HCT116 (cell line): ENCODE results near the gene REXO5. TPM values are rescaled to one million over a fixed set of nuclear protein-coding genes. Genes with fewer than 3 reads are reported as not detected.

Source experiments
- ATAC-seq: fragments of 200-7000 bp; cut with Tn5 transposase; 2 replicates; pipeline ENCODE4 v1.9.1; 2020; ENCODE audit warnings: mild to moderate bottlenecking, moderate library complexity
- BruUV-seq: library from RNA; stranded (reverse); fragments of 400-500 nt; replicated peaks from 2 replicates; lab custom pipeline; 2021; lab: Mats Ljungman, UMichigan
- CTCF ChIA-PET: fragments of 300-600 bp; sonication (Branson Sonifier 250); formaldehyde crosslinking; loops from one replicate; lab custom pipeline; 2021; ENCODE audit warnings: antibody characterized with exemption; lab: Charles Lee
- POLR2A ChIA-PET: fragments of 300-600, 350-600 bp; sonication (Branson Sonifier 250); formaldehyde crosslinking; loops from one replicate; lab custom pipeline; 2021; ENCODE audit warnings: antibody characterized with exemption; lab: Charles Lee
- RAD21 ChIA-PET, 2 experiments: fragments of 300-600 bp; sonication (Branson Sonifier 250); formaldehyde crosslinking; loops; one replicate each; lab custom pipeline; 2023; ENCODE audit warnings: low total read pairs in 2 of 2; ENCODE audit not compliant: uncharacterized antibody in 2 of 2, unreplicated experiment in 2 of 2, low non-redundant PET in 1 of 2; lab: Charles Lee
- DNase-seq: peaks from one replicate; pipeline ENCODE4 v3.0.0-alpha.2; 2010; ENCODE audit warnings: low read depth, low spot score
- H2AFZ ChIP-seq: fragments of 200-600 bp; shearing (Covaris generic), sonication (generic); 2 replicates; pipeline ENCODE4 v1.6.1; 2017; ENCODE audit warnings: low read depth, mixed run types, mixed read lengths, antibody characterized with exemption, low read length; ENCODE audit not compliant: poor library complexity, severe bottlenecking
- H3K27ac ChIP-seq: 2 replicates; pipeline ENCODE4 v1.5.1; 2012; ENCODE audit warnings: low read depth, low read length
- H3K27me3 ChIP-seq: fragments of 200-600 bp; sonication (generic); 2 replicates; pipeline ENCODE4 v1.6.1; 2016; ENCODE audit warnings: mixed run types, low read length, mixed read lengths; ENCODE audit not compliant: insufficient read depth
- H3K36me3 ChIP-seq, 2 experiments: fragments of 200-500 bp in 1 of 2; fragments of 200-600 bp in 1 of 2; sonication (Bioruptor generic) in 1 of 2; sonication (generic) in 1 of 2; 2 replicates each; pipeline versions ENCODE4 v1.5.1 to v1.6.1; 2014 to 2016; ENCODE audit warnings: low read length in 2 of 2, inconsistent platforms in 1 of 2, mixed read lengths in 1 of 2, mixed run types in 1 of 2; ENCODE audit not compliant: insufficient read depth in 2 of 2, control insufficient read depth in 1 of 2
- H3K4me1 ChIP-seq, 2 experiments: fragments of 200-600 bp in 1 of 2; sonication (generic) in 1 of 2; 2 replicates each; pipeline versions ENCODE4 v1.5.1 to v1.6.1; 2012 to 2017; ENCODE audit warnings: low read length in 2 of 2, inconsistent platforms in 1 of 2, mild to moderate bottlenecking in 1 of 2, mixed read lengths in 1 of 2, mixed run types in 1 of 2, moderate library complexity in 1 of 2; ENCODE audit not compliant: insufficient read depth in 2 of 2, control insufficient read depth in 1 of 2
- H3K4me2 ChIP-seq: fragments of 200-600 bp; sonication (generic); 2 replicates; pipeline ENCODE4 v1.6.1; 2017; ENCODE audit warnings: mixed run types, low read length, mixed read lengths
- H3K4me3 ChIP-seq, 2 experiments: fragments of 200-600 bp in 1 of 2; sonication (generic) in 1 of 2; replicated peaks in 1 of 2; 2 replicates each; pipeline ENCODE4 v1.5.1; 2011 to 2016; ENCODE audit warnings: low read length in 2 of 2, control low read depth in 1 of 2, low read depth in 1 of 2, mild to moderate bottlenecking in 1 of 2, mixed read lengths in 1 of 2, mixed run types in 1 of 2
- H3K79me2 ChIP-seq: fragments of 200-600 bp; sonication (generic); 2 replicates; pipeline ENCODE4 v1.6.1; 2017; ENCODE audit warnings: mild to moderate bottlenecking, mixed run types, low read length, moderate library complexity, mixed read lengths; ENCODE audit not compliant: insufficient read depth
- H3K9ac ChIP-seq: fragments of 200-600 bp; sonication (generic); 2 replicates; pipeline ENCODE4 v1.6.1; 2016; ENCODE audit warnings: low read length, mixed read lengths
- H3K9me2 ChIP-seq: fragments of 200-600 bp; sonication (generic), shearing (Covaris generic); 2 replicates; pipeline ENCODE4 v1.6.1; 2017; ENCODE audit warnings: mixed run types, mild to moderate bottlenecking, moderate library complexity; ENCODE audit not compliant: insufficient read depth
- H3K9me3 ChIP-seq, 2 experiments: fragments of 200-500 bp in 1 of 2; fragments of 200-600 bp in 1 of 2; sonication (Bioruptor generic) in 1 of 2; sonication (generic) in 1 of 2; 2 replicates each; pipeline ENCODE4 v1.6.1; 2014 to 2017; ENCODE audit warnings: low read length in 2 of 2, mixed read lengths in 2 of 2, inconsistent platforms in 1 of 2, low read depth in 1 of 2, mild to moderate bottlenecking in 1 of 2, mixed run types in 1 of 2, moderate library complexity in 1 of 2; ENCODE audit not compliant: control insufficient read depth in 1 of 2, insufficient read depth in 1 of 2
- H4K20me1 ChIP-seq: fragments of 200-600 bp; sonication (generic), shearing (Covaris generic); 2 replicates; pipeline ENCODE4 v1.6.1; 2017; ENCODE audit warnings: mixed run types, mild to moderate bottlenecking, moderate library complexity; ENCODE audit not compliant: insufficient read depth
- EGR1 ChIP-seq: IDR thresholded peaks from 2 replicates; pipeline ENCODE4 v1.6.1; 2012; ENCODE audit warnings: low read depth
- ELF1 ChIP-seq: IDR thresholded peaks from 2 replicates; pipeline ENCODE4 v1.6.1; 2012; ENCODE audit warnings: low read depth, borderline replicate concordance
- EZH2 ChIP-seq: fragments of 200-600 bp; sonication (generic); IDR thresholded peaks from 2 replicates; pipeline ENCODE4 v1.6.1; 2017; ENCODE audit warnings: antibody characterized with exemption, mixed run types
- FOSL1 ChIP-seq: IDR thresholded peaks from 2 replicates; pipeline ENCODE4 v1.6.1; 2012; ENCODE audit warnings: low read depth
- MAX ChIP-seq: IDR thresholded peaks from 2 replicates; pipeline ENCODE4 v1.6.1; 2012
- POLR2A ChIP-seq: IDR thresholded peaks from 2 replicates; pipeline ENCODE4 v1.7.0; 2011; ENCODE audit warnings: borderline replicate concordance; ENCODE audit not compliant: insufficient read depth, insufficient read length; ENCODE audit errors: extremely low read depth
- POLR2AphosphoS5 ChIP-seq: IDR thresholded peaks from 2 replicates; pipeline ENCODE4 v1.6.1; 2011; ENCODE audit warnings: mild to moderate bottlenecking, low read depth, low read length, moderate library complexity
- RAD21 ChIP-seq: IDR thresholded peaks from 2 replicates; pipeline ENCODE4 v1.6.1; 2012; ENCODE audit warnings: low read depth, mild to moderate bottlenecking
- REST ChIP-seq: IDR thresholded peaks from 2 replicates; pipeline ENCODE4 v1.6.1; 2012; ENCODE audit warnings: low read depth
- SIN3A ChIP-seq: IDR thresholded peaks from 2 replicates; pipeline ENCODE4 v1.6.1; 2012; ENCODE audit warnings: low read depth
- SP1 ChIP-seq: IDR thresholded peaks from 2 replicates; pipeline ENCODE4 v1.6.1; 2012; ENCODE audit warnings: low read depth
- SRF ChIP-seq: IDR thresholded peaks from 2 replicates; pipeline ENCODE4 v1.6.1; 2012; ENCODE audit warnings: low read depth
- TCF7L2 ChIP-seq: IDR thresholded peaks from 2 replicates; pipeline ENCODE4 v1.7.0; 2011; ENCODE audit warnings: borderline replicate concordance, inconsistent platforms; ENCODE audit not compliant: insufficient read depth, insufficient read length; ENCODE audit errors: extremely low read depth
- YY1 ChIP-seq: IDR thresholded peaks from 2 replicates; pipeline ENCODE4 v1.6.1; 2011; ENCODE audit warnings: low read length, low read depth, moderate library complexity, mild to moderate bottlenecking; ENCODE audit not compliant: insufficient replicate concordance; ENCODE audit errors: extremely low read depth
- ZFX ChIP-seq: fragments of 450-650 bp; IDR thresholded peaks from 2 replicates; pipeline ENCODE4 v1.6.1; 2017
- ZNF274 ChIP-seq: fragments of 200-500 bp; sonication (Bioruptor generic); IDR thresholded peaks from 2 replicates; pipeline ENCODE4 v1.6.1; 2014; ENCODE audit warnings: mild to moderate bottlenecking, low read depth, low read length, inconsistent platforms
- intact Hi-C: fragments of 100-400 bp; cut with micrococcal nuclease; formaldehyde crosslinking; loops from 2 replicates; pipeline ENCODE4 v1.10.0; 2022
- total RNA-seq: library from RNA; stranded (reverse); gene quantifications from one replicate; pipeline ENCODE4 v1.2.1, GENCODE V29; 2021; ENCODE audit not compliant: unreplicated experiment

Gene REXO5
- total RNA-seq, 1 experiment from 2014 or later = 10.5 TPM

GRCh38 chr16:20878682-20879147 lies 72.4 kb downstream of the REXO5 start:
- H3K9ac ChIP-seq = peak overlapping the region; percentile 23
- CTCF ChIA-PET = interaction anchor here (1.7 kb wide), 1 partner anchor 10 kb away, joined by 5 read pairs; no protein-coding TSS in a partner anchor
- peak overlapping the region; percentile 52; the same call in 1 of the 2 replicates for H3K27ac ChIP-seq
- peaks cover 86% of the 10 kb centered on the region for H3K79me2 ChIP-seq
- H3K9me2 ChIP-seq = no peaks in the 10 kb centered on the region
- no peaks in the 10 kb centered on the region for H3K9me3 ChIP-seq
- peak overlapping the region; percentile 60 for H3K4me2 ChIP-seq
- no peaks in the 10 kb centered on the region for H3K36me3 ChIP-seq
- H2AFZ ChIP-seq = no peak overlapping the region
- POLR2A ChIA-PET = interaction anchor here (1.3 kb wide), 1 partner anchor 13 kb away, joined by 4 read pairs; no protein-coding TSS in a partner anchor
- no peak for DNase-seq
- no peak for TF ChIP-seq FOSL1
- TF ChIP-seq SIN3A = no peak
- TF ChIP-seq ELF1 = no peak
- no peak for TF ChIP-seq ZFX
- no peak for TF ChIP-seq YY1
- TF ChIP-seq EZH2 = no peak
- no peak for TF ChIP-seq REST
- TF ChIP-seq POLR2A = no peak
- TF ChIP-seq EGR1 = no peak
- no peak for TF ChIP-seq SRF
- TF ChIP-seq ZNF274 = no peak
- TF ChIP-seq RAD21 = no peak
- TF ChIP-seq TCF7L2 = no peak
- no peak for TF ChIP-seq POLR2AphosphoS5
- TF ChIP-seq MAX = no peak
- no peak for TF ChIP-seq SP1
- intact Hi-C loops = no loop called here
- H3K4me1 ChIP-seq = peaks cover 38 to 42% of the 10 kb centered on the region in 2 experiments
- no peak overlapping the region for H3K4me3 ChIP-seq
- no peaks in the 10 kb centered on the region for H3K27me3 ChIP-seq
- no TSS peak for BruUV-seq
- peak; percentile 37 for ATAC-seq
- H4K20me1 ChIP-seq = no peaks in the 10 kb centered on the region
- RAD21 ChIA-PET = no interaction called here
